ENCODE data around the gene YPEL1. TPM values are rescaled to one million over a fixed set of nuclear protein-coding genes. Genes with fewer than 3 reads are reported as not detected.
"Not testable (repeated sequence)": the region's sequence is repeated elsewhere in the genome, so short reads cannot be mapped to it uniquely, and the experiment has no call there.

YPEL1 gene
- total RNA-seq, 1 experiment from 2014 or later, result 1.2 TPM

GRCh38 chr22:21731503-21731902, 4.1 kb downstream of the YPEL1 start:
- no TSS peak for BruUV-seq (replicated peaks)
- no peak for DNase-seq
- no peaks in the 10 kb centered on the region for H3K27me3 Mint-ChIP-seq (ENCODE audit: insufficient read depth, unreplicated experiment)
- H3K36me3 Mint-ChIP-seq (ENCODE audit: insufficient read depth, unreplicated experiment), result no peaks in the 10 kb centered on the region
- intact Hi-C loops (cut with micrococcal nuclease; ENCODE audit: unreplicated experiment), result no loop called here
- ChIA-PET CTCF (no interaction called here), POLR2A (no interaction called here)
- Histone ChIP-seq H3K9me3 (no peaks in the 10 kb centered on the region), H3K27me3 (replicated peaks; ENCODE audit: control insufficient read depth, insufficient read depth, low read length) (no peaks in the 10 kb centered on the region), H3K4me3 (ENCODE audit: low read depth, low read length) (no peak overlapping the region), H3K4me1 (peaks cover 3% of the 10 kb centered on the region; the same call in 1 of the 2 replicates), H3K36me3 (ENCODE audit: control insufficient read depth, insufficient read depth, low read length) (no peaks in the 10 kb centered on the region)
- H3K9me3 Mint-ChIP-seq (ENCODE audit: unreplicated experiment), result no peaks in the 10 kb centered on the region
- peaks cover 11% of the 10 kb centered on the region for H3K4me1 Mint-ChIP-seq (ENCODE audit: low read depth, unreplicated experiment)
- no peak overlapping the region for H3K27ac Mint-ChIP-seq (ENCODE audit: unreplicated experiment)
- TF ChIP-seq CTCF (IDR thresholded peaks at IDR 0.05; ENCODE audit: insufficient read depth in 1 of 2, low read depth in 1 of 2, low read length in 1 of 2, severe bottlenecking in 1 of 2, unreplicated experiment in 1 of 2), result no peak
- no peak overlapping the region for H3K4me3 Mint-ChIP-seq (ENCODE audit: unreplicated experiment)

- Mint-ChIP-seq H3K9me3 (ENCODE audit: unreplicated experiment) (no peaks in the 10 kb centered on the region), H3K27me3 (ENCODE audit: insufficient read depth, unreplicated experiment) (no peaks in the 10 kb centered on the region), H3K4me3 (ENCODE audit: unreplicated experiment) (no peak overlapping the region), H3K36me3 (ENCODE audit: insufficient read depth, unreplicated experiment) (no peaks in the 10 kb centered on the region), H3K4me1 (ENCODE audit: low read depth, unreplicated experiment) (peaks cover 12% of the 10 kb centered on the region), H3K27ac (ENCODE audit: unreplicated experiment) (no peak overlapping the region)
- Histone ChIP-seq H3K36me3 (ENCODE audit: control insufficient read depth, insufficient read depth, low read length) (no peaks in the 10 kb centered on the region), H3K9me3 (no peaks in the 10 kb centered on the region), H3K4me3 (ENCODE audit: low read depth, low read length) (no peak overlapping the region), H3K4me1 (no peaks in the 10 kb centered on the region; the same call in 1 of the 2 replicates), H3K27me3 (replicated peaks; ENCODE audit: control insufficient read depth, insufficient read depth, low read length) (no peaks in the 10 kb centered on the region)
- intact Hi-C loops (cut with micrococcal nuclease; ENCODE audit: unreplicated experiment), result no loop called here
- ChIA-PET POLR2A (no interaction called here), CTCF (no interaction called here)
- no peak for TF ChIP-seq CTCF (IDR thresholded peaks at IDR 0.05; ENCODE audit: insufficient read depth in 1 of 2, low read depth in 1 of 2, low read length in 1 of 2, severe bottlenecking in 1 of 2, unreplicated experiment in 1 of 2)
- DNase-seq, result no peak
- no TSS peak for BruUV-seq (replicated peaks)
Measured at GRCh38 chr22:21730535-21731308, 4.9 kb downstream of the YPEL1 start.

GRCh38 chr22:21729184-21729583, 6.4 kb downstream of the YPEL1 start:
- POLR2A ChIA-PET, result interaction anchor here (0.6 kb wide), 1 partner anchor 30 kb away, joined by 3 read pairs; no protein-coding TSS in a partner anchor
- DNase-seq; H3K4me3 ChIP-seq (ENCODE audit: low read depth, low read length); H3K27ac Mint-ChIP-seq (ENCODE audit: unreplicated experiment); H3K9me3 Mint-ChIP-seq (ENCODE audit: unreplicated experiment); H3K36me3 ChIP-seq (ENCODE audit: control insufficient read depth, insufficient read depth, low read length); H3K4me3 Mint-ChIP-seq (ENCODE audit: unreplicated experiment); H3K9me3 ChIP-seq; H3K27me3 Mint-ChIP-seq (ENCODE audit: insufficient read depth, unreplicated experiment); H3K36me3 Mint-ChIP-seq (ENCODE audit: insufficient read depth, unreplicated experiment); BruUV-seq (replicated peaks); intact Hi-C loops (cut with micrococcal nuclease; ENCODE audit: unreplicated experiment); H3K27me3 ChIP-seq (replicated peaks; ENCODE audit: control insufficient read depth, insufficient read depth, low read length); H3K4me1 Mint-ChIP-seq (ENCODE audit: low read depth, unreplicated experiment); H3K4me1 ChIP-seq: not testable (repeated sequence)
- CTCF ChIA-PET, result interaction anchor here (0.6 kb wide), 1 partner anchor 1272 kb away, joined by 5 read pairs; no protein-coding TSS in a partner anchor

Measured in Caco-2 (cell line).